A172 (cell line): ENCODE measurements around the gene INO80D. TPM values are rescaled to one million over a fixed set of nuclear protein-coding genes. Genes with fewer than 3 reads are reported as not detected.
"Not testable (repeated sequence)": the region's sequence is repeated elsewhere in the genome, so short reads cannot be mapped to it uniquely, and the experiment has no call there.

Source experiments
- DNase-seq: peaks from one replicate; pipeline ENCODE4 v3.0.0-alpha.2; 2015; ENCODE audit warnings: low spot score
- total RNA-seq: library from RNA; depleted of rRNA; stranded (reverse); fragments of >200 nt; shearing (Covaris generic); gene quantifications from 2 replicates; pipeline ENCODE4 v1.2.3, GENCODE V29; 2014; rRNA removed

The INO80D gene
- total RNA-seq, result 4.2 and 6.2 TPM in 2 replicates

GRCh38 chr2:206085742-206086445, at the start of gene INO80D:
INO80D (minus strand) TSS chr2:206086174; CDS start chr2:206063016, 23,158 bp downstream.
- DNase-seq, result peak; percentile 76

- DNase-seq, result peak; percentile 27
These were observed 41.7 kb upstream of the INO80D start for GRCh38 chr2:206127656-206128055.

- no peak for DNase-seq
These were observed 39.9 kb upstream of the INO80D start for GRCh38 chr2:206125901-206126300.

GRCh38 chr2:206122569-206122968, 36.6 kb upstream of the INO80D start:
- DNase-seq, result not testable (repeated sequence)

- no peak for DNase-seq
These were observed 30.3 kb upstream of the INO80D start for GRCh38 chr2:206116278-206116677.

GRCh38 chr2:206115026-206115578, 29.1 kb upstream of the INO80D start:
- no peak for DNase-seq

GRCh38 chr2:206112846-206113547, 27.0 kb upstream of the INO80D start:
- no peak for DNase-seq

GRCh38 chr2:206112108-206112507, 26.1 kb upstream of the INO80D start:
- DNase-seq, result no peak

GRCh38 chr2:206108713-206109112, 22.7 kb upstream of the INO80D start:
- DNase-seq, result no peak

- DNase-seq, result no peak
These were observed 19.6 kb upstream of the INO80D start for GRCh38 chr2:206105541-206105940.

- DNase-seq, result no peak
These were observed 19.1 kb upstream of the INO80D start for GRCh38 chr2:206105038-206105437.

- DNase-seq, result not testable (repeated sequence)
These were observed 12.9 kb upstream of the INO80D start for GRCh38 chr2:206098872-206099271.

- DNase-seq, result no peak
These were observed 12.5 kb upstream of the INO80D start for GRCh38 chr2:206098471-206098870.

- no peak for DNase-seq
These were observed 10.9 kb upstream of the INO80D start for GRCh38 chr2:206096876-206097275.

- no peak for DNase-seq
These were observed 9.8 kb upstream of the INO80D start for GRCh38 chr2:206095536-206096332.

- peak; percentile 26 for DNase-seq
These were observed 6.3 kb upstream of the INO80D start for GRCh38 chr2:206092297-206092696.

GRCh38 chr2:206088248-206088647, 2.3 kb upstream of the INO80D start:
- no peak for DNase-seq

GRCh38 chr2:206086716-206087350, 859 bp upstream of the INO80D start:
- DNase-seq, result no peak

GRCh38 chr2:206084870-206085741, 868 bp downstream of the INO80D start:
- peak; percentile 31 for DNase-seq

GRCh38 chr2:206084439-206084869, 1.5 kb downstream of the INO80D start:
- peak; percentile 86 for DNase-seq
